Parathyroid adenoma (tissue), 2 donors: ENCODE measurements around the gene TBC1D32.
"Not testable (repeated sequence)": the region's sequence is repeated elsewhere in the genome, so short reads cannot be mapped to it uniquely, and the experiment has no call there.

Experiments used
- H2AFZ ChIP-seq: fragments of 300-600 bp; sonication (generic); one replicate; pipeline ENCODE4 v1.7.0; 2017; ENCODE audit warnings: antibody characterized with exemption, mild to moderate bottlenecking
- H3K27ac ChIP-seq: fragments of 300-600 bp; sonication (generic); one replicate; pipeline ENCODE4 v1.7.0; 2017
- H3K27me3 ChIP-seq: fragments of 300-600 bp; sonication (generic); one replicate; pipeline ENCODE4 v1.7.0; 2017; ENCODE audit warnings: low read length; ENCODE audit not compliant: control insufficient read depth, insufficient read depth
- H3K36me3 ChIP-seq: fragments of 300-600 bp; sonication (generic); one replicate; pipeline ENCODE4 v1.7.0; 2017; ENCODE audit warnings: low read length; ENCODE audit not compliant: control insufficient read depth, insufficient read depth
- H3K4me1 ChIP-seq: fragments of 300-600 bp; sonication (generic); one replicate; pipeline ENCODE4 v1.7.0; 2017; ENCODE audit warnings: control low read depth
- H3K4me2 ChIP-seq: fragments of 300-600 bp; sonication (generic); one replicate; pipeline ENCODE4 v1.7.0; 2017; ENCODE audit warnings: low read length
- H3K4me3 ChIP-seq: fragments of 300-600 bp; sonication (generic); one replicate; pipeline ENCODE4 v1.7.0; 2017; ENCODE audit warnings: low read depth, low read length
- H3K79me2 ChIP-seq: fragments of 300-600 bp; sonication (generic); one replicate; pipeline ENCODE4 v1.7.0; 2017; ENCODE audit warnings: control low read depth
- H3K9ac ChIP-seq: fragments of 300-600 bp; sonication (generic); one replicate; pipeline ENCODE4 v1.7.0; 2017; ENCODE audit warnings: mild to moderate bottlenecking
- H3K9me3 ChIP-seq: fragments of 300-600 bp; sonication (generic); one replicate; pipeline ENCODE4 v1.7.0; 2017; ENCODE audit warnings: low read length; ENCODE audit not compliant: control insufficient read depth
- CTCF ChIP-seq: fragments of 300-600 bp; sonication (generic); IDR thresholded peaks from one replicate; pipeline ENCODE4 v1.7.0; 2017; ENCODE audit warnings: antibody characterized with exemption, mild to moderate bottlenecking
- donor health status: primary hyperparathyroidism.

Gene TBC1D32

GRCh38 chr6:121188356-121188755 lies 145.9 kb downstream of the TBC1D32 start:
- Histone ChIP-seq H3K9me3 (no peaks in the 10 kb centered on the region), H3K9ac (no peak overlapping the region), H3K4me3 (no peak overlapping the region), H3K79me2 (no peaks in the 10 kb centered on the region), H3K27ac (no peak overlapping the region), H2AFZ (no peak overlapping the region), H3K4me2 (no peak overlapping the region), H3K27me3 (no peaks in the 10 kb centered on the region), H3K36me3 (no peaks in the 10 kb centered on the region), H3K4me1 (no peaks in the 10 kb centered on the region)
- no peak for TF ChIP-seq CTCF

- Histone ChIP-seq H3K79me2 (no peaks in the 10 kb centered on the region), H3K27me3 (no peaks in the 10 kb centered on the region), H3K4me3 (no peak overlapping the region), H3K9ac (no peak overlapping the region), H3K4me1 (no peaks in the 10 kb centered on the region), H3K36me3 (no peaks in the 10 kb centered on the region), H3K4me2 (no peak overlapping the region), H3K27ac (no peak overlapping the region), H2AFZ (no peak overlapping the region), H3K9me3 (no peaks in the 10 kb centered on the region)
- no peak for TF ChIP-seq CTCF
Measured at GRCh38 chr6:121187833-121188200, 146.5 kb downstream of the TBC1D32 start.

DNA sequence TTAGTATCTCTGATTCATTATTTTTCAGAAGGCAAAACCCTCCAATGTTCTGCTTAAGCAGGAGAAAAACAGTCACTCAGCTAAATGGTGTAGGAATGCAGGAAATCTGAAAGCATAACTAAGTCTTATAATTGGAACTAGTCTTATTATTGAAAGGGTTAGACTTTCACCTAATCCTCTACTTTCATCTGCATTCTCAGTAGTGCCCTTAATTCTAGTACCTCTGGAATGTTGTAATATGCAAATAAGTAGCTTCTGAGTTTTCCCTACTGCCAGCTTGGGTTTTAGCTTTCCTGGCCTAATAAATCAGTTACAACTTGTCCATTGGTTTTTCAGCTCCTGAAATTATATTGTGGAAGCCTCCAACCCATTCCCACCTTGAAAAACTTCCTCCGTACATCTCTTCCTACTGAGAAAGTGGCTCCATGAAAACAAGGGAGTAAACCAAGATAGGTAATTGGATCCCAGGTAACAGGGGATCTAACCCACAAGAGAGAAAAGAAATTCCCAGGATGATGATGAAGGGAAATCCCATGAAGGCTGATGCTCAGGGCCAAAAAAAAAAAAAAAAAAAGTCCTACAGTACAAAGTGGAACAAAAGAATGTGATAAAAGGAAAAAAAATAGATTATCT lies 147.0 kb downstream of the TBC1D32 start:
- Histone ChIP-seq H3K4me3 (no peak overlapping the region), H3K4me1 (no peaks in the 10 kb centered on the region), H3K27me3 (no peaks in the 10 kb centered on the region), H3K36me3 (no peaks in the 10 kb centered on the region), H2AFZ (no peak overlapping the region), H3K79me2 (no peaks in the 10 kb centered on the region), H3K9me3 (no peaks in the 10 kb centered on the region), H3K27ac (no peak overlapping the region), H3K4me2 (no peak overlapping the region), H3K9ac (no peak overlapping the region)
- no peak for TF ChIP-seq CTCF

DNA sequence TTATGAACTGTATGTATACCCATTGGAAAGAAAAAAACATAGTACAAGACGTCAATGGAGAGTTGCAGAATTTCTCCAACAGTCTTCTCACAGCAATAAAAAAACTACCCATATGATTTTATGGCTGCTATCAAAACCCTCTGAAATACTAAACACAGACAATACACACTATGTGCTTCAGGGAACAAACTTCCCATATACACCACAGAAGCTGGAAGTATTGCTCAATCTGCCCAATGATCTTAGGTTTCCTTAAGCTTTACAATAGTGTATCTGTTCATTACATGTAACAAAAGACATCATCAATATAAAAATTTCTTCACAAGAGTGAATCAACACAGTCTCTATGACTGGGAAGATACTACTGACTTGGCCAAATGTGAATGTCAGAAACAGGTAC lies 150.5 kb downstream of the TBC1D32 start:
- TF ChIP-seq CTCF, result no peak
- Histone ChIP-seq H3K27ac (no peak overlapping the region), H3K9me3 (no peaks in the 10 kb centered on the region), H3K4me1 (no peaks in the 10 kb centered on the region), H3K79me2 (no peaks in the 10 kb centered on the region), H3K27me3 (no peaks in the 10 kb centered on the region), H3K4me2 (no peak overlapping the region), H3K4me3 (no peak overlapping the region), H3K9ac (no peak overlapping the region), H3K36me3 (no peaks in the 10 kb centered on the region), H2AFZ (no peak overlapping the region)

GRCh38 chr6:121175827-121176226 lies 158.5 kb downstream of the TBC1D32 start:
- no peaks in the 10 kb centered on the region for H3K9me3 ChIP-seq
- no peak overlapping the region for H2AFZ ChIP-seq
- no peaks in the 10 kb centered on the region for H3K79me2 ChIP-seq
- no peak overlapping the region for H3K4me2 ChIP-seq
- no peaks in the 10 kb centered on the region for H3K36me3 ChIP-seq
- no peak overlapping the region for H3K9ac ChIP-seq
- no peaks in the 10 kb centered on the region for H3K4me1 ChIP-seq
- no peak overlapping the region for H3K27ac ChIP-seq
- H3K27me3 ChIP-seq, result no peaks in the 10 kb centered on the region
- H3K4me3 ChIP-seq, result no peak overlapping the region
- TF ChIP-seq CTCF, result no peak

DNA sequence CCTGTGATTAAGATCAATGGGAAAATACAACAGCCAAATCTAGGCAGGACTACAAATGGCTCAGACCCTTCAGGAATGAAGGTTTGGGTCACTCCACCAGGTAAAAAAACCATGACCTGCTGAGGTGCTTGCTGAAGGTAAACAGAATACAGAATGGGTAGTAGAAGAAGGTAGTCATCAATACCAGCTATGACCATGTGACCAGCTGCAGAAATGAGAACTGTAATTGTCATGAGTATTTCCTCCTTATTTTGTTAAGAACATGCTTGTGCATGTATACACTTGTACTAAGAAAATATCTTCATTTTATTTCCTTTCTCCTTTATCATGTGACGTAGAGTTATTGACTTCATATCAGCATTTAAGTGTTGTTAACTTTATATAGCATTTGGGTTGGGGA lies 161.8 kb downstream of the TBC1D32 start:
- H3K27ac ChIP-seq, H3K36me3 ChIP-seq, H3K79me2 ChIP-seq, H2AFZ ChIP-seq, H3K27me3 ChIP-seq, H3K4me3 ChIP-seq, H3K4me1 ChIP-seq, H3K4me2 ChIP-seq, H3K9ac ChIP-seq, H3K9me3 ChIP-seq: not testable (repeated sequence)
